ENCODE measurements around the gene TRPC4AP. TPM values are rescaled to one million over a fixed set of nuclear protein-coding genes. Genes with fewer than 3 reads are reported as not detected.

The TRPC4AP gene
- total RNA-seq, 1 donor from 2014 or later = 102 TPM

- no peak for DNase-seq (ENCODE audit: extremely low spot score, unreplicated experiment)
Measured at GRCh38 chr20:34998331-34998950, 94.2 kb downstream of the TRPC4AP start.

GRCh38 chr20:34997774-34998173 lies 94.8 kb downstream of the TRPC4AP start:
- H3K27me3 Mint-ChIP-seq = no peaks in the 10 kb centered on the region
- H3K4me1 Mint-ChIP-seq (ENCODE audit: unreplicated experiment) = no peaks in the 10 kb centered on the region
- H3K27ac Mint-ChIP-seq = peak overlapping the region; percentile 59
- no peak for DNase-seq (ENCODE audit: extremely low spot score, unreplicated experiment)
- no peak overlapping the region for H3K4me3 Mint-ChIP-seq
- TF ChIP-seq CTCF (conservative IDR thresholded peaks at IDR 0.05) = no peak
- no peaks in the 10 kb centered on the region for H3K9me3 Mint-ChIP-seq
- peaks cover 31% of the 10 kb centered on the region for H3K36me3 Mint-ChIP-seq

More at GRCh38 chr20:34998331-34998950, 94.2 kb downstream of the TRPC4AP start:
- no peak for TF ChIP-seq CTCF (conservative IDR thresholded peaks at IDR 0.05)
- H3K4me3 Mint-ChIP-seq = no peak overlapping the region
- H3K36me3 Mint-ChIP-seq = peaks cover 31% of the 10 kb centered on the region
- no peaks in the 10 kb centered on the region for H3K27me3 Mint-ChIP-seq
- H3K27ac Mint-ChIP-seq = peak overlapping the region; percentile 59
- no peaks in the 10 kb centered on the region for H3K4me1 Mint-ChIP-seq (ENCODE audit: unreplicated experiment)
- H3K9me3 Mint-ChIP-seq = no peaks in the 10 kb centered on the region

- Mint-ChIP-seq H3K9me3 (no peaks in the 10 kb centered on the region), H3K27ac (no peak overlapping the region), H3K27me3 (no peaks in the 10 kb centered on the region), H3K4me3 (no peak overlapping the region), H3K36me3 (peaks cover 29% of the 10 kb centered on the region), H3K4me1 (ENCODE audit: unreplicated experiment) (no peaks in the 10 kb centered on the region)
- no peak for TF ChIP-seq CTCF (conservative IDR thresholded peaks at IDR 0.05)
- no peak for DNase-seq (ENCODE audit: extremely low spot score, unreplicated experiment)
Measured at GRCh38 chr20:34997131-34997561, 95.5 kb downstream of the TRPC4AP start.

GRCh38 chr20:34996243-34997028 lies 96.2 kb downstream of the TRPC4AP start:
- Mint-ChIP-seq H3K4me1 (ENCODE audit: unreplicated experiment) (no peaks in the 10 kb centered on the region), H3K4me3 (no peak overlapping the region), H3K27ac (peak overlapping the region; percentile 56), H3K27me3 (no peaks in the 10 kb centered on the region), H3K36me3 (peaks cover 28% of the 10 kb centered on the region), H3K9me3 (no peaks in the 10 kb centered on the region)
- DNase-seq (ENCODE audit: extremely low spot score, unreplicated experiment) = no peak
- TF ChIP-seq CTCF (conservative IDR thresholded peaks at IDR 0.05) = no peak

- no peak overlapping the region for H3K27ac Mint-ChIP-seq
- peaks cover 4% of the 10 kb centered on the region for H3K4me1 Mint-ChIP-seq (ENCODE audit: unreplicated experiment)
- no peaks in the 10 kb centered on the region for H3K9me3 Mint-ChIP-seq
- H3K36me3 Mint-ChIP-seq = peaks cover 25% of the 10 kb centered on the region
- no peak for TF ChIP-seq CTCF (conservative IDR thresholded peaks at IDR 0.05)
- DNase-seq (ENCODE audit: extremely low spot score, unreplicated experiment) = no peak
- no peaks in the 10 kb centered on the region for H3K27me3 Mint-ChIP-seq
- no peak overlapping the region for H3K4me3 Mint-ChIP-seq
Measured at GRCh38 chr20:34995696-34996095, 96.9 kb downstream of the TRPC4AP start.
